ENCODE results near the gene GRAMD4.
"Not testable (repeated sequence)": the region's sequence is repeated elsewhere in the genome, so short reads cannot be mapped to it uniquely, and the experiment has no call there.

The GRAMD4 gene

DNA sequence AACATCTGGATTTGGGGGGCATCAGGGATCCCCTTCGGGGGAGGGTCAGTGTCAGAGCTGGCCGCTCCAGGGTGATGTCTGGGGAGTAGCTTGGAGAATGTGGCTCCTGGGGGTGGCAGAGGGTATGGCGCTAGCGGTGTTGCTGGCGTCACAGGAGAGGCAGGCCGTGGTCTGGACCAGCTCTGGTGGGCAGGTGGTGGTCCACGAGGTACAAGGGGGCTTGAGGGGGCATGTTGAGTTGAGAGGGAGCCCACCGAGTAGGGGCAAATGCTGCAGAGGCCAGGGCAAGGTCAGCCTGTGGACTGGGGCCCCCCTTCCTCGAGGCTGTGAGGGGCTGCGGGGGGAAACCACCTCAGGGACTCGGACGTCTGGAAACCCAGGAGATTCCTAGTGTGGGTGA, 8.6 kb downstream of the GRAMD4 start:
- Histone ChIP-seq H3K27ac (ENCODE audit: insufficient read depth, low read length, poor library complexity, severe bottlenecking) (no peak overlapping the region), H3K4me1 (ENCODE audit: control insufficient read depth, insufficient read depth, low read length, poor library complexity, severe bottlenecking) (no peaks in the 10 kb centered on the region), H3K9me3 (ENCODE audit: control insufficient read depth, low read length) (no peaks in the 10 kb centered on the region), H3K36me3 (ENCODE audit: control insufficient read depth, insufficient read depth, low read length) (no peaks in the 10 kb centered on the region), H3K4me3 (ENCODE audit: insufficient read depth, low read depth, low read length, poor library complexity, severe bottlenecking) (no peak overlapping the region), H3K27me3 (replicated peaks; ENCODE audit: control insufficient read depth, insufficient read depth, low read length, poor library complexity, severe bottlenecking) (no peaks in the 10 kb centered on the region)
- DNase-seq = no peak

DNA sequence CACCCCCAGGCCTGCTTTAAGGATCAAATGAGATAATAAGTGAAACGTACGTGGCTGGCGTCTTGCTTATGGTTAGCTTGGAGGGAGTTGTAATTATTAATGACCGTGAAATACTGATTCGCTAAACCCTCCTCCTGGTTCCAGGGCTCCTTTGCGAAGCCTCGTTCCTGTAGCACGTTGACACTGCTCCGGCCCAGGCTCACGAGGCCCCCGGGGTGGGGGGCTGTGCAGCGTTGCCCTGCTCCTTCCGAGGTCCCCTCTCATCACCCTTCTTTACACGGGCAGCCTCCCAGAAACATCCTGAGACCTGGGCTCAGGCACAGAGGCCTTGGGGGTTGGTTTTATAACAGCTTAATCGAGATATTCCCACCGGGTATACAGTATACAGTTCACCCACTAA, 9.1 kb downstream of the GRAMD4 start:
- Histone ChIP-seq H3K4me1 (ENCODE audit: control insufficient read depth, insufficient read depth, low read length, poor library complexity, severe bottlenecking) (no peaks in the 10 kb centered on the region), H3K4me3 (ENCODE audit: insufficient read depth, low read depth, low read length, poor library complexity, severe bottlenecking) (no peak overlapping the region), H3K27ac (ENCODE audit: insufficient read depth, low read length, poor library complexity, severe bottlenecking) (no peak overlapping the region), H3K36me3 (ENCODE audit: control insufficient read depth, insufficient read depth, low read length) (no peaks in the 10 kb centered on the region), H3K9me3 (ENCODE audit: control insufficient read depth, low read length) (no peaks in the 10 kb centered on the region), H3K27me3 (replicated peaks; ENCODE audit: control insufficient read depth, insufficient read depth, low read length, poor library complexity, severe bottlenecking) (no peaks in the 10 kb centered on the region)
- no peak for DNase-seq

DNA sequence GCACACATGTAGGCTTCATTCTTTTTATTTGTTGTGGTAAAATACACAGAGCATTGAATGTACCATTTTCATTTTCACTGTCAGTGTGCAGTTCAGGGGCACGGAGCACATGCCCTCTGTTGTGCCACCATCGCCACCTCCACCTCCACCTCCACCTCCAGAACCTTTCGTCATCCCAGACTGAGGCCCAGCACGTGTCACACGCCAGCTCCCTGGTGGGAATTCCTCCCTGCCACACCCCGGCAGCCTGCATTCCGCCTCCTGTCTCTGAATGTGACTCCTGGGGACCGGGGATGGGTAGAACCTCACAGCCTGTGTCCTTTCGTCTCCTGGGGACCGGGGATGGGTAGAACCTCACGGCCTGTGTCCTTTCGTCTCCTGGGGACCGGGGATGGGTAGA, 10.9 kb downstream of the GRAMD4 start:
- H3K4me1 ChIP-seq (ENCODE audit: control insufficient read depth, insufficient read depth, low read length, poor library complexity, severe bottlenecking) = no peaks in the 10 kb centered on the region
- no peak overlapping the region for H3K27ac ChIP-seq (ENCODE audit: insufficient read depth, low read length, poor library complexity, severe bottlenecking)
- no peak for DNase-seq
- H3K9me3 ChIP-seq (ENCODE audit: control insufficient read depth, low read length) = no peaks in the 10 kb centered on the region
- H3K36me3 ChIP-seq (ENCODE audit: control insufficient read depth, insufficient read depth, low read length) = no peaks in the 10 kb centered on the region
- no peak overlapping the region for H3K4me3 ChIP-seq (ENCODE audit: insufficient read depth, low read depth, low read length, poor library complexity, severe bottlenecking)
- no peaks in the 10 kb centered on the region for H3K27me3 ChIP-seq (replicated peaks; ENCODE audit: control insufficient read depth, insufficient read depth, low read length, poor library complexity, severe bottlenecking)

- no peak overlapping the region for H3K27ac ChIP-seq (ENCODE audit: insufficient read depth, low read length, poor library complexity, severe bottlenecking)
- no peaks in the 10 kb centered on the region for H3K9me3 ChIP-seq (ENCODE audit: control insufficient read depth, low read length)
- no peaks in the 10 kb centered on the region for H3K36me3 ChIP-seq (ENCODE audit: control insufficient read depth, insufficient read depth, low read length)
- DNase-seq = no peak
- no peaks in the 10 kb centered on the region for H3K4me1 ChIP-seq (ENCODE audit: control insufficient read depth, insufficient read depth, low read length, poor library complexity, severe bottlenecking)
- no peak overlapping the region for H3K4me3 ChIP-seq (ENCODE audit: insufficient read depth, low read depth, low read length, poor library complexity, severe bottlenecking)
- no peaks in the 10 kb centered on the region for H3K27me3 ChIP-seq (replicated peaks; ENCODE audit: control insufficient read depth, insufficient read depth, low read length, poor library complexity, severe bottlenecking)
Measured at GRCh38 chr22:46632646-46633249, 12.6 kb downstream of the GRAMD4 start.

- Histone ChIP-seq H3K27me3 (replicated peaks; ENCODE audit: control insufficient read depth, insufficient read depth, low read length, poor library complexity, severe bottlenecking) (no peaks in the 10 kb centered on the region), H3K9me3 (ENCODE audit: control insufficient read depth, low read length) (no peaks in the 10 kb centered on the region), H3K36me3 (ENCODE audit: control insufficient read depth, insufficient read depth, low read length) (no peaks in the 10 kb centered on the region), H3K27ac (ENCODE audit: insufficient read depth, low read length, poor library complexity, severe bottlenecking) (no peak overlapping the region), H3K4me3 (ENCODE audit: insufficient read depth, low read depth, low read length, poor library complexity, severe bottlenecking) (no peak overlapping the region), H3K4me1 (ENCODE audit: control insufficient read depth, insufficient read depth, low read length, poor library complexity, severe bottlenecking) (no peaks in the 10 kb centered on the region)
- no peak for DNase-seq
Measured at GRCh38 chr22:46633334-46633890, 13.2 kb downstream of the GRAMD4 start.

DNA sequence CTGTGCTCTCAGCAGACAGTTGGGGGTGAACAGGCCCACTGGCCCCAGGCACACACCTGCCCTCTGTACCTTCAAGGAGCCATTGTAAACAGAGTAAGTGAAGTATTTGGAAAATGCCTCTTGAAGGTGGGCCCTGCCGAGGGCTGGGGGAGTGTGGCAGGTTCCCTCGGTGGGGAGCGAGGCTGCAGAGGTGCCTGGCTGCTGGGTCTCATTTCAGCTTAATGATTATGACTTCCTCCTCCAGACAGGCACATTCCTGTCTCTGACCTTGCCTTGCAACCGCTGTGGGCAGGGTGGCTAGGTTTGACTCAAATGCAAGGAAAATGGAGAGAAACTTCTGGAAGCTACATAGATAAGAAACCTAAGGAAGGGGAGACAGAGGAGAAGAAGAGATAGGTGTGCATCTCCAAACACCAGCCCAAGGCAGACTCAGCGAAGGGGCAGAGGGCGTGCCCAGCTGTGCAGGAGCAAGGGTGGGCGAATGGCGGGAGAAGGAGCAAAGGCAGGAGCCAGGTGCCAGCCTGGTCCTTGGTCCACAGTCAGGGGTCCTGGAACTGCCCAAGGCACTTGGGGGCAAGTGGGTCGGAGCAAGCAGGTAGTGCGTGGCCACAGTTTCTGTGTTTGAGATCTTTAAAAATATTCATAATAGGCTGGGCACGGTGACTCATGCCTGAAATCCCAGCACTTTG, 14.0 kb downstream of the GRAMD4 start:
- Histone ChIP-seq H3K27me3 (replicated peaks; ENCODE audit: control insufficient read depth, insufficient read depth, low read length, poor library complexity, severe bottlenecking) (no peaks in the 10 kb centered on the region), H3K36me3 (ENCODE audit: control insufficient read depth, insufficient read depth, low read length) (no peaks in the 10 kb centered on the region), H3K27ac (ENCODE audit: insufficient read depth, low read length, poor library complexity, severe bottlenecking) (no peak overlapping the region), H3K9me3 (ENCODE audit: control insufficient read depth, low read length) (no peaks in the 10 kb centered on the region), H3K4me1 (ENCODE audit: control insufficient read depth, insufficient read depth, low read length, poor library complexity, severe bottlenecking) (no peaks in the 10 kb centered on the region), H3K4me3 (ENCODE audit: insufficient read depth, low read depth, low read length, poor library complexity, severe bottlenecking) (no peak overlapping the region)
- DNase-seq = no peak

- not testable (repeated sequence) for H3K27me3 ChIP-seq (replicated peaks; ENCODE audit: control insufficient read depth, insufficient read depth, low read length, poor library complexity, severe bottlenecking); H3K9me3 ChIP-seq (ENCODE audit: control insufficient read depth, low read length); DNase-seq; H3K36me3 ChIP-seq (ENCODE audit: control insufficient read depth, insufficient read depth, low read length); H3K4me1 ChIP-seq (ENCODE audit: control insufficient read depth, insufficient read depth, low read length, poor library complexity, severe bottlenecking); H3K27ac ChIP-seq (ENCODE audit: insufficient read depth, low read length, poor library complexity, severe bottlenecking); H3K4me3 ChIP-seq (ENCODE audit: insufficient read depth, low read depth, low read length, poor library complexity, severe bottlenecking)
Measured at GRCh38 chr22:46634973-46635685, 14.9 kb downstream of the GRAMD4 start.

DNA sequence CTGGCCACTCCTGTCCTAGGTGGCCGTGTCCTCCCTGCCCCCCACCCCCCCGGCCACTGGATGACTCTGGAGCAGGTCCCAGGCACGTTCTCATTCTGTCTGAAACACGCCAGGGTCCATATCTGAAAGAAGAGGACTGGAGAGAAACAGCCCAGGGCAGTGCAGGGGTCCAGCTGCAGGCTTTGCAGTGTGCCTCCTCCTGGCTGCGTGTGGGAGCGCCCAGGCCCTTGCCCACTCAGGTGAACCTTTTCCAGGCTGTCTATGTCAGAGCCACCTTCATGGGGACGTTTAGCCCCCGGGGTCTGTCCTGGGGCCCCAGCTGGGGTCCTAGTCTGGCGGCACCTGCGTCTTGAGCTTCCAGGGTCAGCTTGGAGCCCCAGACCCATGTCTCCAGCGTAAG, 15.6 kb downstream of the GRAMD4 start:
- Histone ChIP-seq H3K4me3 (ENCODE audit: insufficient read depth, low read depth, low read length, poor library complexity, severe bottlenecking) (no peak overlapping the region), H3K27me3 (replicated peaks; ENCODE audit: control insufficient read depth, insufficient read depth, low read length, poor library complexity, severe bottlenecking) (no peaks in the 10 kb centered on the region), H3K27ac (ENCODE audit: insufficient read depth, low read length, poor library complexity, severe bottlenecking) (no peak overlapping the region), H3K4me1 (ENCODE audit: control insufficient read depth, insufficient read depth, low read length, poor library complexity, severe bottlenecking) (no peaks in the 10 kb centered on the region), H3K36me3 (ENCODE audit: control insufficient read depth, insufficient read depth, low read length) (no peaks in the 10 kb centered on the region), H3K9me3 (ENCODE audit: control insufficient read depth, low read length) (no peaks in the 10 kb centered on the region)
- no peak for DNase-seq

DNA sequence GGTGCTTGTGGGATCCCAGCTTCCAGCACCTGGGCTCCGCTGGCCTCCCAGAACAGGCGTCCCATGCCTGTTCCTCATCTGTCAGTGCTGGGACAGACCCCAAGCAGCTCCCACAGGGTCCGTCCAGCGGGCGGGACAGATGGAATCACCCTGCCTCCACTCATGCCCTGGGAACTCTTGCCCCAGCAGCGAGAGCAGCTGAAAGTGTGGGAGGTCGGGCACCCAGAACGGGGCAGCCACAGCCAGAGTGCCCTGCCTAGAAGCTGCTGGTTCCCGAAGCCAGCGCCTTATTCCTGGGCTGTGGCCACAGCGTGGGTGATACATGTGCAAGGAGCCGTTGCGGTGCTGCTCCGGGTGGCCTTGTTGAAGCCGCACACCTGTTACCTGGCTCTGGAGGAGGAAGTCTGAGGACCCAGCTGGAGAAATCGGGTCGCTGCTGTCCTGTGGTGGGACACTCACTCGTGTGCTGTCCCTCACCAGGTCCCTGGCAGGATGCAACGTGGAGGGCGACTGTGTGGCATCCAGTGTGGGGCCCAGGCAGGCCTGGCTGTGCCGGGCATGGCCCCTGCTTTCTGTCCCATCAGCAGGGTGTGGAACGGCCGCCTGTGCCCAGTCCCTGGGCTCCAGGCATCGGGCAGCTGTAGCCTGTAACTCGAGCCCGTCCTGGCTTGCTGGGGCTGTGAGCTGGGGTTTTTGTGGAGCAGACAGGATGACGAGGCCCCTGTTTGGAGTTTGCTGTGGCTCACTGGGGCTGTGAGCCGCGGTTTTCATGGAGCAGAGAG, 16.2 kb downstream of the GRAMD4 start:
- H3K4me1 ChIP-seq (ENCODE audit: control insufficient read depth, insufficient read depth, low read length, poor library complexity, severe bottlenecking) = no peaks in the 10 kb centered on the region
- H3K4me3 ChIP-seq (ENCODE audit: insufficient read depth, low read depth, low read length, poor library complexity, severe bottlenecking) = no peak overlapping the region
- no peak overlapping the region for H3K27ac ChIP-seq (ENCODE audit: insufficient read depth, low read length, poor library complexity, severe bottlenecking)
- H3K27me3 ChIP-seq (replicated peaks; ENCODE audit: control insufficient read depth, insufficient read depth, low read length, poor library complexity, severe bottlenecking) = no peaks in the 10 kb centered on the region
- DNase-seq = no peak
- H3K36me3 ChIP-seq (ENCODE audit: control insufficient read depth, insufficient read depth, low read length) = no peaks in the 10 kb centered on the region
- no peaks in the 10 kb centered on the region for H3K9me3 ChIP-seq (ENCODE audit: control insufficient read depth, low read length)

Measured in effector memory CD4-positive, alpha-beta T cell (primary cell).